ENCODE data around the gene ADD1.

DNA sequence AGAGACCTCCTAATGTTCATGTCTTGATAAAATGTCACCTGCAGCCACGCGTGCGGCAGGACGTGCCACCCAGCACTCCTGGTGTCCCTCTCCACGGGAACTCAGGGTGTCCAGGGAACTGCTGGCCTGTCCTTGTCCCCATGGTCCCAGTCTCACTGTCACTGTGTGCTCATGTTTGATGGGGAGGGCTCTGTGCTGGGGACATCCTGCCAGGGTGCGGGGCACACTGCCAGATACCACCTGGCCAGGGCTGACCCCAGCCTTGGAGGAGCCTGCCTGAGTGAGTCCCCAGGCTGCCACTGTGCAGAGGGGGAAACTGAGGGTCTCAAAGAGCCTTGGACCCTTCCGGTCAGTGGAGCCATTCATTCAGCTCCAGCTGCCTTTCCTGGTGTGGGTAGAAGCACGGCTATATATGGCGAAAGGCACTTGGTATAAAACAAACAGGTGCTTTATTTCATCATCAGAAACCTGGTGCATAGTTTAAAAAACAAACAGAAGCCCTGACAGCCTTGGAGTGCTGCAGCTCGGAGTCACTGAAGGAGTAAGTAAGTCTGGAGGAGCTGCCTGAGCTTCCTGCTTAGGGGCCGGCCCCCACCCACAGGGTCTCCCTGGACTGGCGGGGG is 86.6 kb downstream of the ADD1 start:
- TF ChIP-seq EZH2 (IDR thresholded peaks at IDR 0.05; ENCODE audit: insufficient read depth, poor library complexity, severe bottlenecking) (no peak), EZH2phosphoT487 (IDR thresholded peaks at IDR 0.05; ENCODE audit: insufficient read depth, low read depth) (no peak)

Data from GM23248 (cell line).